Lung microvascular endothelial cell (primary cell): Measurements from ENCODE around the gene TIAM2. TPM values are rescaled to one million over a fixed set of nuclear protein-coding genes. Genes with fewer than 3 reads are reported as not detected.
"Not testable (repeated sequence)": the region's sequence is repeated elsewhere in the genome, so short reads cannot be mapped to it uniquely, and the experiment has no call there.

ENCODE experiments used
- DNase-seq, 2 donors: peaks; one replicate each; pipeline versions ENCODE4 v3.0.0 to v3.0.0-alpha.2; 2010; ENCODE audit warnings: low read depth in 2 of 2
- total RNA-seq: library from RNA; depleted of rRNA; stranded (reverse); fragments of >200 nt; gene quantifications from 2 replicates; pipeline ENCODE4 v1.2.1, GENCODE V29; 2014

TIAM2 gene
- 10.2 and 17.9 TPM in 2 replicates for total RNA-seq

- peak; percentile 31 to 56 for DNase-seq
Measured at GRCh38 chr6:154995254-154996015, at the start of gene TIAM2. TSS of gene TIAM2 (plus strand) at chr6:154995315. CDS start at chr6:155129224, 133,909 bp downstream.

- no peak for DNase-seq
Measured at GRCh38 chr6:154950979-154951344, 44.2 kb upstream of the TIAM2 start.

- DNase-seq = no peak
Measured at GRCh38 chr6:154951345-154952200, 43.5 kb upstream of the TIAM2 start.

GRCh38 chr6:154953644-154954043, 41.5 kb upstream of the TIAM2 start:
- DNase-seq = no peak

GRCh38 chr6:154954347-154954746, 40.8 kb upstream of the TIAM2 start:
- no peak for DNase-seq

GRCh38 chr6:154956771-154957522, 38.2 kb upstream of the TIAM2 start:
- no peak for DNase-seq

GRCh38 chr6:154958469-154958868, 36.6 kb upstream of the TIAM2 start:
- no peak for DNase-seq

GRCh38 chr6:154960299-154960843, 34.7 kb upstream of the TIAM2 start:
- DNase-seq = no peak

GRCh38 chr6:154960854-154961530, 34.1 kb upstream of the TIAM2 start:
- no peak for DNase-seq

GRCh38 chr6:154962753-154963152, 32.4 kb upstream of the TIAM2 start:
- peak; percentile 17 to 59 for DNase-seq

GRCh38 chr6:154966065-154966770, 28.9 kb upstream of the TIAM2 start:
- not testable (repeated sequence) for DNase-seq

- peak in 1 of 2 donors; percentile 72 for DNase-seq
Measured at GRCh38 chr6:154969796-154970195, 25.3 kb upstream of the TIAM2 start.

- peak in 1 of 2 donors; percentile 8 for DNase-seq
Measured at GRCh38 chr6:154974485-154975149, 20.5 kb upstream of the TIAM2 start.

- no peak for DNase-seq
Measured at GRCh38 chr6:154977588-154977987, 17.5 kb upstream of the TIAM2 start.

- DNase-seq = no peak
Measured at GRCh38 chr6:154980273-154981078, 14.6 kb upstream of the TIAM2 start.

GRCh38 chr6:154981079-154981870, 13.8 kb upstream of the TIAM2 start:
- no peak for DNase-seq

- no peak for DNase-seq
Measured at GRCh38 chr6:154984146-154984545, 11.0 kb upstream of the TIAM2 start.

GRCh38 chr6:154986787-154987235, 8.3 kb upstream of the TIAM2 start:
- DNase-seq = peak; percentile 25 to 44
